ENCODE measurements around the gene UGGT2. TPM values are rescaled to one million over a fixed set of nuclear protein-coding genes. Genes with fewer than 3 reads are reported as not detected.

Gene UGGT2
- total RNA-seq, 2 donors from 2014 or later: 37.2 to 40.9 TPM

DNA sequence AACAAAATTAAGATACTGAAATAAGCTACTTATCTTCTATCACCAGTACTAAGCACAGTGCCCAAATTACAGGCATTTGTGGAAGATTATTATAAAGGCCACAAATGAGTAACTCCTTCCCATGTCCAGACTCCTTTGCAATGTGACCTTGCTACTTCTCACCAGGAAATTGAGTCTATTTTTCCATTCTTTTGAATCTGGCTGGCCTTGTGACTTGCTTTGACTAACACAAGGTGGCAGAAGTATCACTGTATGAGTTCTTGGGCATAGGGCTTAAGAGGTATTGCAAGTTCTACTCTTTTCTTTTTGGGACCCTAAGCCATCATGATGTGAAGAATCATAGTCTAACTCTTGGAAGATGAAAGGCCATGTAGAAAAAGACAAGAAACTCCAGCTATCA is 49.9 kb downstream of the UGGT2 start:
- no peak overlapping the region for H3K4me3 ChIP-seq (ENCODE audit: low read length)
- H3K9me3 ChIP-seq (ENCODE audit: control insufficient read depth, low read length): peaks cover 10% of the 10 kb centered on the region
- H3K9ac ChIP-seq (ENCODE audit: extremely low read depth, low read length, poor library complexity, severe bottlenecking): no peak overlapping the region
- H3K4me1 ChIP-seq (ENCODE audit: control insufficient read depth, insufficient read depth, low read length): no peaks in the 10 kb centered on the region
- no peaks in the 10 kb centered on the region for H3K27me3 ChIP-seq (ENCODE audit: control insufficient read depth, insufficient read depth, low read length, poor library complexity, severe bottlenecking)
- TF ChIP-seq, protein P1, sequence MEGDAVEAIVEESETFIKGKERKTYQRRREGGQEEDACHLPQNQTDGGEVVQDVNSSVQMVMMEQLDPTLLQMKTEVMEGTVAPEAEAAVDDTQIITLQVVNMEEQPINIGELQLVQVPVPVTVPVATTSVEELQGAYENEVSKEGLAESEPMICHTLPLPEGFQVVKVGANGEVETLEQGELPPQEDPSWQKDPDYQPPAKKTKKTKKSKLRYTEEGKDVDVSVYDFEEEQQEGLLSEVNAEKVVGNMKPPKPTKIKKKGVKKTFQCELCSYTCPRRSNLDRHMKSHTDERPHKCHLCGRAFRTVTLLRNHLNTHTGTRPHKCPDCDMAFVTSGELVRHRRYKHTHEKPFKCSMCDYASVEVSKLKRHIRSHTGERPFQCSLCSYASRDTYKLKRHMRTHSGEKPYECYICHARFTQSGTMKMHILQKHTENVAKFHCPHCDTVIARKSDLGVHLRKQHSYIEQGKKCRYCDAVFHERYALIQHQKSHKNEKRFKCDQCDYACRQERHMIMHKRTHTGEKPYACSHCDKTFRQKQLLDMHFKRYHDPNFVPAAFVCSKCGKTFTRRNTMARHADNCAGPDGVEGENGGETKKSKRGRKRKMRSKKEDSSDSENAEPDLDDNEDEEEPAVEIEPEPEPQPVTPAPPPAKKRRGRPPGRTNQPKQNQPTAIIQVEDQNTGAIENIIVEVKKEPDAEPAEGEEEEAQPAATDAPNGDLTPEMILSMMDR (conservative IDR thresholded peaks at IDR 0.05): peak; percentile 67
- Mint-ChIP-seq H3K27me3 (ENCODE audit: insufficient read depth) (no peaks in the 10 kb centered on the region), H3K9me3 (peaks cover 20% of the 10 kb centered on the region), H3K4me1 (peaks cover 18% of the 10 kb centered on the region), H3K4me3 (no peak overlapping the region), H3K36me3 (ENCODE audit: low read depth) (peaks cover 24% of the 10 kb centered on the region), H3K27ac (no peak overlapping the region)
- no peak overlapping the region for H3K27ac ChIP-seq (ENCODE audit: low read depth, low read length)
- H3K36me3 ChIP-seq (ENCODE audit: control insufficient read depth, insufficient read depth, low read length): no peaks in the 10 kb centered on the region
- peak; percentile 39 for DNase-seq

DNA sequence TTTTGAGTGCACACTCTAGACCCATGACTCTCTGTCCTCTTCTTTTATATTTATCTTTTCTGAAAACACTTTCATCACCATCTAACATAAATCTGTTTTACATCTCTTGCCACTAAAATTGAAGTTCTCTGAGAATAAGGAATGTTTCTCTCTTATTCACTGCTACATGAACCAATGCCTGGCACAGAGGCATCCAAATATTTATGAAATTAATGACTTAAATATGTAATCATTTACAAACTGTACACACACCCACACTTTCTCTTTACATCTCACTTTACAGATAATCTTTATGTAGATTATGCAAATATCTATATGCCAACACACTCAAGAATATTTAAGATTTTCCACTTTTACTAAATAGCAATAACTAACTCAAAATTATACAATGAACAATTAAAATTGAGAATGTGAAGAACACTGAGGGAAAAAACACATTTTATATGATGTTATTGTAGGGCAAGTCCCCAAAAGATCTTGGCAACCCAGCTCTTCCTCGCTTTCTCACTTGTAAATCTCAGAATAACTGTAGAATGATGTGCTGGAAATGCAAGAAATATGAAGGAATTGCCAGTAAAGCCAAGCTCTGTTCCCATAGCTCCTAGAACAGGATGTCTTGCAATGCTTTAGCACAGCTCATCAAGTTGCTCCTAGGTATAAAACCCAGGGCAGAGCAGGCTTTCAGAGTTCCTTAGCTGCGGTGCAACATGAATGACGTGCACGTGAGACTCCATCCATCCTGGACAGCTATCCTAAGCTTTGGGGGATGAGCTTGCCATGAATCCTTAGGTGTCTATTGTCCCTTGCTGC is 50.7 kb downstream of the UGGT2 start:
- H3K27ac ChIP-seq (ENCODE audit: low read depth, low read length): no peak overlapping the region
- 92 to 100% methylated on average over 2 to 4 of the region's 4 CpGs for WGBS, 2 experiments (ENCODE audit: insufficient coverage in 1 of 2, insufficient read length in 1 of 2)
- no peak overlapping the region for H3K9ac ChIP-seq (ENCODE audit: extremely low read depth, low read length, poor library complexity, severe bottlenecking)
- H3K27me3 ChIP-seq (ENCODE audit: control insufficient read depth, insufficient read depth, low read length, poor library complexity, severe bottlenecking): no peaks in the 10 kb centered on the region
- H3K27ac Mint-ChIP-seq: no peak overlapping the region
- H3K4me3 Mint-ChIP-seq: no peak overlapping the region
- H3K9me3 ChIP-seq (ENCODE audit: control insufficient read depth, low read length): peaks cover 5% of the 10 kb centered on the region
- H3K36me3 ChIP-seq (ENCODE audit: control insufficient read depth, insufficient read depth, low read length): no peaks in the 10 kb centered on the region
- peaks cover 18% of the 10 kb centered on the region for H3K4me1 Mint-ChIP-seq
- no peaks in the 10 kb centered on the region for H3K27me3 Mint-ChIP-seq (ENCODE audit: insufficient read depth)
- H3K4me1 ChIP-seq (ENCODE audit: control insufficient read depth, insufficient read depth, low read length): no peaks in the 10 kb centered on the region
- H3K4me3 ChIP-seq (ENCODE audit: low read length): no peak overlapping the region
- peaks cover 20% of the 10 kb centered on the region for H3K36me3 Mint-ChIP-seq (ENCODE audit: low read depth)
- peak; percentile 49 for DNase-seq
- TF ChIP-seq, protein P1 (conservative IDR thresholded peaks at IDR 0.05): no peak
- peaks cover 16% of the 10 kb centered on the region for H3K9me3 Mint-ChIP-seq

DNA sequence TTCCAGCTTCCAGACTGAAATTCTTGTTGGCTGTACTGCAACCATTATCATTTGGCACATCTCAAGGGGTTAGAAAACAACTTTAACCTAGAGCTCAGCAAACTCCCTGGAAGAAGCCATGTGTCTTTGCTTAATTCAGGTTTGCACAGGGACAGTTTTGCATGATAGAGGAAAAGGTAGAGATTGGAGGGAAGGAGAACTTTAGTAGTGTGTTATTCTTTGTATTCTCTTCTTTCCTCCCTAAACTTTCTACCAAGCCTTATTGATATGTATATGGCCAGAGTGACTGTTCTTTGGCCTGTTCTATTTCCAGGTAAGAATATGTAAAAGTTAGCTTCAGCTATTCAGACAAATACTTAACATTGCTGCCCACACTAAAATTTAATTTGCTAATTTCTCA is 53.1 kb downstream of the UGGT2 start:
- H3K4me1 ChIP-seq (ENCODE audit: control insufficient read depth, insufficient read depth, low read length): no peaks in the 10 kb centered on the region
- TF ChIP-seq, protein P1 (conservative IDR thresholded peaks at IDR 0.05): no peak
- no peak overlapping the region for H3K27ac ChIP-seq (ENCODE audit: low read depth, low read length)
- DNase-seq: no peak
- no peaks in the 10 kb centered on the region for H3K9me3 ChIP-seq (ENCODE audit: control insufficient read depth, low read length)
- Mint-ChIP-seq H3K9me3 (no peaks in the 10 kb centered on the region), H3K4me1 (peaks cover 18% of the 10 kb centered on the region), H3K36me3 (ENCODE audit: low read depth) (peaks cover 14% of the 10 kb centered on the region), H3K27ac (peak overlapping the region; percentile 65), H3K27me3 (ENCODE audit: insufficient read depth) (no peaks in the 10 kb centered on the region), H3K4me3 (no peak overlapping the region)
- peaks cover 3% of the 10 kb centered on the region for H3K36me3 ChIP-seq (ENCODE audit: control insufficient read depth, insufficient read depth, low read length)
- no peaks in the 10 kb centered on the region for H3K27me3 ChIP-seq (ENCODE audit: control insufficient read depth, insufficient read depth, low read length, poor library complexity, severe bottlenecking)
- H3K4me3 ChIP-seq (ENCODE audit: low read length): no peak overlapping the region
- H3K9ac ChIP-seq (ENCODE audit: extremely low read depth, low read length, poor library complexity, severe bottlenecking): no peak overlapping the region

Data from endodermal cell (in vitro differentiated cells).